GM18511 (cell line): ENCODE measurements around the gene TTC22.

Experiments used
- ATAC-seq: cut with Tn5 transposase; IDR thresholded peaks from one replicate; pipeline ENCODE4 v1.9.1; 2021; ENCODE audit warnings: mild to moderate bottlenecking, moderate library complexity; ENCODE audit not compliant: unreplicated experiment

The TTC22 gene

DNA sequence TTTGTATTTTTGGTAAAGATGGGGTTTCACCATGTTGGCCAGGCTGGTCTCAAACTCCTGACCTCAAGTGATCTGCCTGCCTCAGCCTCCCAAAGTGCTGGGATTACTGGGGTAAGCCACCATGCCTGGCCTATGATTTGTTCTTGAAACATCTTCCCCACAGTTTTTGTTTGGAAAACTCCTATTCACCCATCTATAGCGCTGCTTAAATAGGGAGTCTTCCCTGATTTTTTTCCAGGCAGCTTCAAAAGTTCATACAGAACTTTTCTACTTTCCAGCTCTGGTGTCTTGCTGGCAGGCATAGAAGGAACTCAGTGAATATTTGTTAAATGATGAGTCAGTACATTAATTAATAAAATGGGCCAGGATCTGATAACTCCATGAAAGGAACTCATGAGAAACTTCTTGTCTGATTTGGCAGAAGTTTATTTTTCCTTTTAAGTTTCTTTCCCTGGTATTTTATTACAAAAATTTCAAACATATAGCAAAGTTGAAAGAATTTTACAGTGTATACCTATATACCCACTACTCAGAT, 33.0 kb upstream of the TTC22 start:
- no peak for ATAC-seq

DNA sequence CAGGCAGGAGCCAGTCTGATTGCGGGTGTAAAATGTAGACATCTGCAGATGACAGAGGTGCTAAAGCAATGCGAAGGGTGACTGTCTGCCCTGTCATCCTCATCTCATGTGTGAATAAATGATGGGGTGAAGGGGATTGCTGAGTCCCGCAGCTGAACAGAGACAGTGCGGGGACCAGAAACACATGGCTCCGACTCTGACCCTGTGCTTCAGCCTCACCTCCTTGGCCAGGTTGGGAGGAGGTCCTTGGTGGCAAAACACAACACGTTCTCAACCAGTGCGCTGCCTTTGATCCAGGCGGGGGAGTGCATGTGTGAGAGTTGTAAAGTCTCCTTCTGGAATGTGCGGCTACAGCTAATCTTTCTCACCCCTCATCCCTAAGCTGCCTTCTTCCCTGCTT, 32.0 kb upstream of the TTC22 start:
- ATAC-seq, result no peak

DNA sequence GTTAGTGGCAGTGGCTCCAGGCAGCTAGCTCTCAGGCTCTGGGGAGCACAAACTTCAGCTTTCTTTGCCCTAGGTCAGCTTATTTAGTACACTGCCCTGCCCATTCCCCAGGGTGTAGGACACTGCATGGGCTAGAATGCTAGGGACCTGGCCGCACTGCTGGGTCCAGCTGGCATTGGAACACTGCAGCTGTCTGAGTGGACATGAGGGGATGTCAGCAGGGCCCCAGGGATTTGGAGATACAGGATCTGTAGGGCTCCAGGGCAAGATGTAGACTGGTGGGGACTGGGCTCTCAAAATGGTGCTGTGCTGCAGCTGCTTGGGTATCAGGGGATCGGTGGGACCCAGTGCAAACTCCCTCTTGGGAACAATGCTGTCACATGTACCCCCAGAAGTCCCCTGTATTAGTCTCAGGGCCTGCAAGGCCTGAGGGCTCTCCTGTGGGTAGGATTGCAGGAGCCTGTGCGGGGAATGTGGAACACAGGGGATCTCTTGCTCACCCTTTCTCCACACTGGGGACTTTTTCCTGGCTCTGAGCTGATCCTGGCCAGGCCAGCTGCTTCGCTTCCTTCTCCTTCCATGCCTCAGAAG, 25.2 kb upstream of the TTC22 start:
- ATAC-seq, result no peak

DNA sequence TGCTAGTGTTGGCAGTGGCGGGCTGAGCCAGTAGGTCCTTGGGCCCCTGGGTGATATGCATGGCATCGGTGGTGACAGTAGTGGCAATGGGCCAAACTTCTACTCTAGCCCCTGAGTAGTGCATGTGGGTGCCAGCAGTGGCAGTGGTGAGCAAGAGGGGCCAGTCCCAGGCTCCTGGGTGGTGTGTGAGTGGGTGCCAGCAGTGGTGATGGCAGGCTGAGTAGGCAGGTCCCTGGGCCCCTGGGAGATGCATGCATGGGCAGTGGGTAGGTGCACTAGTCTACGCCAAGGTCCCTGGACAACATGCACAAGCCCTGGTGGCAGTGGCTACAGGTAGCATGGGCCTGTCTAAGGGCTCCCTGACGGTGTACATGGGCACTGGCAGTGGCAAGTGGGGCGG, 24.6 kb upstream of the TTC22 start:
- ATAC-seq, result no peak

DNA sequence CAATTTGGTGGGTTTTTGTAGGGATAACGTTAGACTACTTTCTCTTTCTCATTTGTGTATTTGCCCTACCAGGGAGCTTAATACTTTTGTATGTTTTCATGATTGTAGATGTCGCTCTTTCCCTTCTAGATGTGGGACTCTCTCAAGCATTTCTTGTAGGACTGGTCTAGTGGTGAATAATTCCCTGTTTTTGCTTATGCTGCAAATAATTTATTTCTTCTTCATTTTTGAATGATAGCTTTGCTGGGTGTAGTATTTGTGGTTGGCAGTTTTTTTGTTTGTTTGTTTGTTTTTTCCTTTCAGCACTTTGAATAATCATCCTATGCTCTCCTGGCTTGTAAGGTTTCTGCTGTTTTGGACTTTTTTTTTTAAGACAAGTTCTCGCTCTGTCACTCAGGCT, 22.5 kb upstream of the TTC22 start:
- ATAC-seq, result no peak

DNA sequence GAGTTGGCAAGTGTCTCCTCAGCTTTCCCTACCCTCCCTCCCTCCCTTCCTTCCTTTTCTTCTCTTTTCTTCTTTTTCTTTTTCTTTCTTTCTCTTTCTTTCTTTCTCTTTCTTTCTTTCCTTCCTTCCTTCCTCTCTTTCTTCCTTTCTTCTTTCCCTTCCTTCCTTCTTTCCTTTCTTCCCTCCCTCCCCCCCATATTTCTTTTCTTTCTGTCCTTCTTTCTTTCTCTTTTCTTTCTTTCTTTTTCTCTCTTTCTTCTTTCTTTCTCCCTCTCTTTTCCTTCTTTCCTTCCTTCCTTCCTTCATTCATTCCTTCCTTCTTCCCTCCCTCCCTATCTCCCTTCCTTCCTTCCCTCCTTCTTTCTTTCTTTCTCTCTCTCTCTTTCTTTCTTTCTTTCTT, 18.6 kb upstream of the TTC22 start:
- no peak for ATAC-seq

DNA sequence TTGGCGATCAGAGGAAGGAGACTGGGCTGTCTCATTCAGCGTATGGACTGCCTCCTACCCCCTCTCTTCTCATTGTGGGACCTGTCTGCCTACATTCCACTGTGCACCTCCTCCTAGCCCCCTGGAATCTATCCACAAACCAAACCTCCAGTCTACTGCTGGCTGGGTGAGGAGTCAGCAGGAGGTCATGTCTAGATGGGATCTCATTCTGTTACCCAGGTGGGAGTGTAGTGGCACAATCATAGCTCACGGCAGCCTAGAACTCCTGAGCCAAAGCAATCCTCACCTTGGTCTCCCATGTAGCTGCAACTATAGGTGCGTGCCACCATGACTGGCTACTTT, 18.0 kb upstream of the TTC22 start:
- ATAC-seq, result no peak

DNA sequence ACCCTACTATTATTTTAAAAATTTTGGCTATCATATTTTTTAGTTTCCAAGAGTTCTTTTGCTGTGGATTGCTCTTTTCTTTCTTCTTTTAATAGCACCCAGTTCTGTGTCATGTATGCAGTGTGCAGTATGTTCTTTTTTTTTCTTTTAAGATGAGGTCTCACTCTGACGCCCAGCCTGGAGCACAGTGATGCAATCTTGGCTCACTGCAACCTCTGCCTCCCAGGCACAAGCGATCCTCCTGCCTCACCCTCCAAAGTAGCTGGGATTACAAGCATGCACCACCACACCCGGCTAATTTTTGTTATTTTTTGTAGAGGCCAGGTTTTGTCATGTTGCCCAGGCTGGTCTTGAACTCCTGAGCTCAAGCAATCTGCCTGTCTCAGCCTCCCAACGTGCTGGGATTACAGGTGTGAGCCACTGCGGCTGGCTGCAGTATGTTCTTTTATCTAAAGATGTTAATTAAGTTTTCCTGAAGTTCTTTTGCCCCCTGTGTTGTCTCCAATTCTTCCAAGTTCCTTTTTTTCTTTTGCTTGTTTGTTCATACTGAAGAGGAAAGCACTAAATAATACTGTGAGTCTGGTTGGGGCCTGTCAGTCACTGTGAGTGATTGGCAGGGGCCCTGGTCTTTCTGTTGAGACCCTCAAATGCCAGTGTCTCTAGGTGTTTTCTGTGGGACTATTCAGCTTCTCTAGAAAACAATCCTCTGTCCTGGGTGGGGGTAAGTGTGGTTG, 17.5 kb upstream of the TTC22 start:
- no peak for ATAC-seq

DNA sequence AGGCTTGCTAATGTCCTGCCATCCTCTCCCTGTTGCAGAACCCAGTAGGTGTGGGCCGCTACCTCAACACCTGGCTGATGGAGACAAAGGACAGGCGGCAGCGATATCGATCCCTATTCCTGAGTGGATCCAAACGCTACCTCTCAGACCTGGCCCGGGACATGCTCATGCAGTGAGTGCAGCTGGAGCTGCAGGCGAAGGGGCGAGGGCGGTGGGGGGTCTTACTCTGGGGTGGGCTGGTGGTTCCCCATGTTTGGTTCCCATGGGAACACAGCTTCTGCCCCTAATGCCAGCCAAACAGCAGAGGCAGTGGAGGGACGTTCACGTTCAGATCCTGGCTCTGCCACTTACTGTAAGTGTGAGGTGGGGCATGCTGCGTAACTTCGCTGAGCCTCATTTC, 15.8 kb upstream of the TTC22 start:
- no peak for ATAC-seq

DNA sequence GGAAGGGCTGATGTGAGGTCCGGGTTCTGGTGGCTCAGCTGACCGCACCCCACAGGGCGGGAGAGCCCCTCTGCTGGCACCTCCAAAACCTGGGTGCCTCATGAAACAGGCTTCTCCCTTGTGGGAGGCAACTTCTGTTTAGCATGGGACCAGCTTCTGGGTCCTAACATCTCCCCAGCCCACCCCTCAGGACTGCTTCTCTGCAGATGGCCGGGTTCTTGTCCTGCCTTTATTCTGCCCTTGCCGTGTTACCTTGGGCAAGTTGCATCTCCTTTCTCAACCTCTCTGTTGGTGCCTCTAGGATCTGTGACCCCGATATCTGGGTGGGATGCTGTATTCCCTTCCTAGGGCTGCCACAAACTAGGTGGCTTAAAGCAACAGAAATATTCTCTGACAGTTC, 15.0 kb upstream of the TTC22 start:
- no peak for ATAC-seq

DNA sequence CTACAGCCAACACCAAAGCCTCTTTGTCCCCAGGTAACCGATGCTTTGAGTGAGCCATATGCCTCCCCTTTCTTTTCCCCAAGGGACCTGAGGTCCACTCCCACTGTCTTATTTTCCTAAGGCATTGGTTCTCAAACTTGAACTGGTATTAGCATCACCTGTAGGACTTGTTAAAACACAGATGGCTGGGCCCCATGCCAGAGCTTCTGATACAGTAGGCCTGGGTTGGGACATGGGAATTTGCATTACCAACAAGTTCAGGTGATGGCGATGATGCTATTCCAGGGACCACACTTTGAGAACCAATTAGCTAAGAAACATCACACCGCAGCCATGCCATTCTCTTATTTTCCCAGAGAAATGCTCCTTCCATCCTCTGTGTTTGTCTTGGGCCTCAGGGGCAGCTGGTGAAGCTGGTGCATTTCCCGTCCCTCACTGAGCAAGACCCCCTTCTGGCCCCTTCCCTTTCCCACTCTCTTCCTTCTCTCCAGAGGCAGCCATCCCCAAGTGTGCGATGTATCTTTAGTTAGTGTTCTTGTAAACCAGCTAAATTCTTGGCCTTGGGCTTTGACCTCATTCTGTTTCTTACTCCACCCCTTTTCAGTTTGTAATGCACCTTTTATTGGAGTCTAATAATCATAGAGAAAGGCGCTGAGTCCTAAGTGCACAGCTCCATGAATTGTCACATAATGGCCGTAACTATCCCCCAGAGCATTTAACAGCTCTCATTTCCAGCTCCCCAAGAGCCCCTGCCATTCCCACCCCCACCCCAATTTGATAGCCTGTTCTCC, 14.2 kb upstream of the TTC22 start:
- no peak for ATAC-seq

DNA sequence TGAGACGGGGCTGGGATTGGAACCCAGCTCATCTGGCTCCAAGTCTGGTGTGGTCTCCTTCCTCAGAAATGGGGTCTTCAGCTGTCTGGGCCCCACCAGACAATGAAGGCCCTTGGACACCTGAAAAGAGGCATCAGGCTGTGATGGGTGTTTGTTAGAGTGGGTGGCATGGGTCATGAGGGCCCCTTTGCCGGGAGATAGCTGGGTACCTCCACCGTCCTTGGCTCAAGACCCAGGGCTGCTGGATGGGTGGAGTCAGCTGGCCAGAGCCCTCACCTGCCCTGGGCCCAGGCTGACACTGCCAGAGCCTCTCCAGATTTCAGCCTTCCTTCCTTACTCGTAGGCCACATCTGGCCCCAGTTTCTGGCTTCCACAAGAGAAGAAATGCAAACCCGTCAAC, 13.4 kb upstream of the TTC22 start:
- no peak for ATAC-seq

DNA sequence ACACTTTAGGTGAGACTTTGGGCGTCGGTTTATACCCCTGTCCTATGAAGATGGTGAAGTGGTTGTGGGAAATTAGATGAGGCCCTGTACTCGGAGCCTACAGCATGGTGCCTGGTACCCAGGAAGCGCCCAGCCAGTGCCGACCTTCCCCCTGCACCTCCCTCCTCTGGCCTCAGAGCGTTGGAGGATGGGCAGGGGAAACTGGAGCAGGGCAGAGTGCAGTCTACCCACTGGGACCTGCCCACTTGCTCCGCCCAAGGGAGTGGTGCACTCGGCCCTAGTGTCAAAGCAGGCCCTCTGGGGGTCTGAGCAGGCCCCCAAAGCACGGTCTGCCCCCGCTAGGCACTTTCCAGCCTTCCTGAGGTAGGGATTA, 13.0 kb upstream of the TTC22 start:
- no peak for ATAC-seq

DNA sequence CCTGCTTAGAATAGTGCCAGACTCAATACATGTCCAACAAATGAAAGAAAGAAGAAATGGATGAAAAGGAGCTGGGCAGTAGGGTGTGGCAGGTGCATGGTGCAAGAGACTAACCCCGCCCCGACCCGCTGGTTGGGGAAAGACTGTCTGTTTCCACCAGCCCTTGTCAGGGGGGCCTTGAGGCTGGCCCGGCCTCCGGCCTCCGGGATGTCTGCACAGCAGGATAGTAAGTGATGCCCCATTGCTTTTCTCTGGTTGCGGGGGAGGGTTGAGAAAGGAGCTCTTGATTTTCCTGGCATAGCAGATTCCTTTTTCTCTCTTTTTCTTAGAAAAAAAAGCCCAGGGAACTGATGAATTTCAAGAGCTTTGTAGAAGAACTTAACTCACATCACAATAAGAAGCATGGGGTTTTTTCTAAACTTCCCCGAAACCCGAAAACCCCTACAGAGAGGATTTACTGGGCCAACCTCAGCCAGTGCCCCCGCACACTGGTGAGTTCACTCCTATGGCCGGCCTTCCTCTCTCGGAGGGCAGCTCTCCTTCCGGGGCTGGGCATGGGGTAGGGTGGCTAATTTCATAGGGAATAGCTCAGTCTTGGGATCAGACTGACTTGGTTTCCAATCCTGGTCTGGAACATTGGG, 12.5 kb upstream of the TTC22 start:
- ATAC-seq, result no peak

DNA sequence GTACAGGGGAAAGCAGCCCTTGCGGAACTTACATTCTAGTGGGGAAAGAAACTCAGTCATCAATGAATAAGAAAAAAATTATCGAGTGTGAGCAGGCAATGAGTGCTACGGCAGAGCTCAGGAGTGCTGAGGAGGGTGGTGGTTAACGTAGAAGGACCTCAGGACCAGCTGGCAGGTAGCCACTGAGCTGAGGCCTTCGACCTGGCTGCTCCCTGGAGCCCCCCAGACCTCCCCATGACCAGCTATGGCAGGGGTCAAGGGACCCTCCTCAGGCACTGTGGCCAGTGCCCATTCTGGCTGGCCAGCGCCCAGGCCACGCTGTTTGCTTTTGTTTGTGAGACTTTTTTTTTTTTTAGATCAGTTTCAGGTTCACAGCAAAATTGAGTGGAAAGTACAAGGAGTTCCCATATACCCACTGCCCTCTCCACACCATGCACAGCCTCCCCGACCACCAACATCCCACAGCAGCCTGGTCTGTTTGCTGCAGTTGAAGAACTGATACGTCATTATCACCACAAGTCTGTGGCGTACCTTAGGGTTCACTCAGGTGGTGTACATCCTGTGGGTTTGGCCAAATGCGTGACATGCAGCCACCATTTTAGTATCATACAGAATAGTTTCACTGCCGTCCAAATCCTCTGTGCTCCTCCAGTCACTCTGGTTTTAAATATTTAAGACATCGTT, 11.8 kb upstream of the TTC22 start:
- ATAC-seq, result no peak

DNA sequence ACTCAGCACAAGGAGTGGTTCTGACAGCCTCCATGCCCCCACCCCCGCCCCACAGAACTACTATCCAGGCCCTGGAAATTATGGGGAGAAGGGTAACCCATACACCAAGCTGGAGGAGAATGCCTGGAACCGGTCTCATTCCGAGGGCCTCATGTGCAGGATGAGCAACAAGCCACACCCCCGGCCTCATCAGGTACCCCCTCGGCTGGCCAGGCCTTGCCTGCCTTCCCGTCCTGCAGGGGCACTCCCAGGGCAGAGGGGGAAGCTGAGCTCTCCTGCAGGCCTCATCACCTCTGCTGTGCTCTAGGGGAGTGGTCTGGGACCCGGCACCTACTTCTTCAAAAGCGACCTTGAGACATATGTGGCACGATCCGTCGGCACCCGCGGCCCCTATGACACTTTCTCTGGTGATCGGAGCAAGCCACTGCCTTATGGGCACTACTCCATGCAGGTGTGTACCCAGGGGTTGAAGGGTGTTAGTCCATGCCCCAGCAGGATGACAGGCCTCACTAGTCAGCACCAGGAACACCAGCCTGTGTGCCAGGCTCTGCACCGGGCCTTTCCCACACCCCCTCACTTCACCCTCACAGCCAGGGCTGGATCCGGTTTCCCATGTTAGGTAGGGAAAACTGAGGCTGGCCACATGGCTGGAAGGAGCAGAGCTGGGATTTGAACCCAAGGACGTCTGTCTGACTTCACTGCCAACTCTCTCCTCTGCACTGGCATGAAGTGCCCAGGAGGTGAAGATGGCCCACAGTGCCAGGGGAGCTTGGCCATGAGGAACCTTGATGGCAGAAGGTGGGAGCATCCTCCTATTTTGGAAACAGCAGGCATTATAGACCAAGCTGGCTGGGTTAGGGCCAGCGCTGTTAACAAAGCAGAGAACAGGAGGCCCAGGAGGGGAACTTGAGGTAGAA, 10.9 kb upstream of the TTC22 start:
- no peak for ATAC-seq

DNA sequence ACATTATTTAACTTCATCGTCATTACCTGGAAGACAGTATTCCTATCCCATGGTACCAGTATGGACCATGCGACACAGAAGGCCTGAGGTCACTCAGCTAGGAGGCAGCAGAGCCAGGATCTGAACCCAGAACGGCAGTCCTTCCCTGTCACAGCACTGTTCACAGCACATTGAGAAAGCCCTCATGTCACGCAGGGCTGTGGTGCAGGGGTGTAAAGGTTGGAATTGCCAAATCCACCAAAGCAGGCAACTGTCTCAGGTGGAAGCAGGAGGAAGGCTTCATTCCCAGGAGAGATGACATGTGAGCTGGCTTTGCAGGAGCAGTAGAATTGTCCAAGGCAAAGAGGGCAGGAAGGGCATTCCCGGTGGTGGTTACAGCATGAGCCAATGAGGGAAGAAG, 9.9 kb upstream of the TTC22 start:
- no peak for ATAC-seq

DNA sequence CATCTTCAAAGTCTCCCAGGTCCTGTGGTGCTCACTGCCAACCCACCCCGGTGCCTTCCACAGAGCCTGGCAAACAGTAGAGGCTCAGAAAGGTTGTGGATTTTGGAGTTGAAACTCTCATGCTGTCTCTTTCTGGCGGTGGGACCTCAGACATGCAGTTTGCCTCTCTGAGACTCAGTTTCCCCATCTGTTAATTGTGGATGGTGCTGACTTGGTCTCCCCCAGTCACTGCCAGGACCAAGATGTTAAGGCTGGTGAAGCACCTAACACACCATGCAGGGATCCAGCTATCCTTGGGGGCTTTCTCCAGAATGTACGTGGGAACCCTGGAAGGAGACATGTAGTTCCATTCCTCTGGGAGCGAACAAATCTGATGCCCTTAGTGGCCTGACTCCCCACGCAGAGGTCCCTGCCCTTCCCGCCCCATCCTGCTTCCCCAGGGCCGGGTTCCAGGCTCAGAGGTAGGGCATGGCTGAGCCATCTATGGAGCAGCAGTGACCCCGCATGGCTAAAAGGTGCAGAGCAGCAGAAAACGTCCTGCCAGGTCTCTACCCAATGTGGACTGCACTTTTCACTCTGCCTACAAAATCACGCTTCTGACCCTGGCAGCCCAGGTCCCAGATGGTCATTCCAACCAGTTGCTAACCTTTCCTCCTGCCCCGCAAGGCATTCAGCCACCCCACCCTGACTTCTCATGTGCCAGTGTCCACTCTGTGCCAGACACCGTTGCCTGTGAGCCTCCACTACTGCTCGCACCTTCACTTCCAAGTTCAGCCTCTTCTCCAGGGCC, 9.2 kb upstream of the TTC22 start:
- peak; percentile 75 for ATAC-seq

DNA sequence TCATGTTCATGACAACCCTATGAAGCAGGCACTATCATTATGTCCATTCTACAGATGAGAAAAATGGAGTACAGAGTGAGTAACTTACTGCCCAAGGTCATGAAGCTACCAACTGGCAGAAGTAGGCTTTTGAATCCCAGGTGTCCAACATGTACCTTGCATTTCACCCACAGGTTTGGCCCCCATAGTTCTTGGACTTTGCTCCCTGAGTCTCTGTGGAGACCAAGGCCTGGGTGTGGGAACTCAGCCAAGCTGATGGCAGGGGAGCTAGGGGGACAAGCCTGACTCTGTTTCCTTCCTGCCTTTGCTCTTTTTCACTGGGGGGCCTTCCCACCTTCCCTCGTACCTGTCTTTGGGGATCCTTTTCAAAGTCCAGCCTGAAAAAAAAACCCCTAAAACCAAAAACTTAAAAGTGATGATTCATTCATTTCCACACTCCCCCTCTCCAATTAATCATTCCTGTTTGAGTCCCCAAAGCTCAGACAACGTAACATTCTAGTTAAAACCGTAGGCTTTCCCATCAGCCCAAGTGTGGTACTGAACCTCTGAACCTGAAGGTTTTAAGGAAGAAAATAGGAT, 8.5 kb upstream of the TTC22 start:
- ATAC-seq, result no peak
